GM19043 (cell line): ENCODE data around the gene SAMD4A.

Experiments
- ATAC-seq: cut with Tn5 transposase; IDR thresholded peaks from one replicate; pipeline ENCODE4 v1.9.1; 2021; ENCODE audit warnings: low read depth; ENCODE audit not compliant: unreplicated experiment

The SAMD4A gene

GRCh38 chr14:54629635-54630360, 62.9 kb downstream of the SAMD4A start:
- no peak for ATAC-seq

- ATAC-seq: no peak
These were observed 64.1 kb downstream of the SAMD4A start for GRCh38 chr14:54631016-54631415.

- no peak for ATAC-seq
These were observed 65.5 kb downstream of the SAMD4A start for GRCh38 chr14:54632452-54632851.

- no peak for ATAC-seq
These were observed 66.1 kb downstream of the SAMD4A start for GRCh38 chr14:54633076-54633475.

GRCh38 chr14:54637270-54638134, 70.6 kb downstream of the SAMD4A start:
- no peak for ATAC-seq

- ATAC-seq: no peak
These were observed 71.2 kb downstream of the SAMD4A start for GRCh38 chr14:54638135-54638446.

- ATAC-seq: no peak
These were observed 72.7 kb downstream of the SAMD4A start for GRCh38 chr14:54639611-54640010.

GRCh38 chr14:54640506-54640905, 73.6 kb downstream of the SAMD4A start:
- no peak for ATAC-seq

- ATAC-seq: no peak
These were observed 75.2 kb downstream of the SAMD4A start for GRCh38 chr14:54642121-54642520.

- ATAC-seq: no peak
These were observed 76.1 kb downstream of the SAMD4A start for GRCh38 chr14:54642801-54643695.

GRCh38 chr14:54643696-54644176, 76.8 kb downstream of the SAMD4A start:
- no peak for ATAC-seq

- no peak for ATAC-seq
These were observed 78.7 kb downstream of the SAMD4A start for GRCh38 chr14:54645639-54646038.

- ATAC-seq: no peak
These were observed 79.7 kb downstream of the SAMD4A start for GRCh38 chr14:54646626-54647025.

GRCh38 chr14:54647378-54647777, 80.5 kb downstream of the SAMD4A start:
- no peak for ATAC-seq

- no peak for ATAC-seq
These were observed 82.1 kb downstream of the SAMD4A start for GRCh38 chr14:54649056-54649455.

- no peak for ATAC-seq
These were observed 83.5 kb downstream of the SAMD4A start for GRCh38 chr14:54650331-54650958.

- no peak for ATAC-seq
These were observed 84.0 kb downstream of the SAMD4A start for GRCh38 chr14:54650959-54651351.

GRCh38 chr14:54651649-54652048, 84.7 kb downstream of the SAMD4A start:
- ATAC-seq: no peak

GRCh38 chr14:54652188-54652587, 85.3 kb downstream of the SAMD4A start:
- ATAC-seq: no peak

GRCh38 chr14:54652605-54653052, 85.7 kb downstream of the SAMD4A start:
- ATAC-seq: no peak
